ENCODE results near the gene NEIL1.
"Not testable (repeated sequence)": the region's sequence is repeated elsewhere in the genome, so short reads cannot be mapped to it uniquely, and the experiment has no call there.

NEIL1 gene

GRCh38 chr15:75335705-75336355, 11.0 kb upstream of the NEIL1 start, which contains the start of gene COMMD4:
Gene COMMD4, plus strand, starts transcription at chr15:75336063. Its CDS starts 27 bp downstream, at chr15:75336090.
- peak; percentile 97 for DNase-seq (ENCODE audit: low read depth)
- no peak for TF ChIP-seq CTCF (IDR thresholded peaks at IDR 0.05; ENCODE audit: low read length, missing control alignments)
- H3K4me3 ChIP-seq (replicated peaks; ENCODE audit: low read depth, low read length) = peak within 1 kb of the TSS; percentile 85

- no peak for TF ChIP-seq CTCF (IDR thresholded peaks at IDR 0.05; ENCODE audit: low read length, missing control alignments)
- no peak overlapping the region for H3K4me3 ChIP-seq (replicated peaks; ENCODE audit: low read depth, low read length)
- no peak for DNase-seq (ENCODE audit: low read depth)
These were observed 8.1 kb upstream of the NEIL1 start for GRCh38 chr15:75338661-75339240.

- H3K4me3 ChIP-seq (replicated peaks; ENCODE audit: low read depth, low read length) = no peak overlapping the region
- TF ChIP-seq CTCF (IDR thresholded peaks at IDR 0.05; ENCODE audit: low read length, missing control alignments) = no peak
- no peak for DNase-seq (ENCODE audit: low read depth)
These were observed 7.2 kb upstream of the NEIL1 start for GRCh38 chr15:75339531-75340240.

DNA sequence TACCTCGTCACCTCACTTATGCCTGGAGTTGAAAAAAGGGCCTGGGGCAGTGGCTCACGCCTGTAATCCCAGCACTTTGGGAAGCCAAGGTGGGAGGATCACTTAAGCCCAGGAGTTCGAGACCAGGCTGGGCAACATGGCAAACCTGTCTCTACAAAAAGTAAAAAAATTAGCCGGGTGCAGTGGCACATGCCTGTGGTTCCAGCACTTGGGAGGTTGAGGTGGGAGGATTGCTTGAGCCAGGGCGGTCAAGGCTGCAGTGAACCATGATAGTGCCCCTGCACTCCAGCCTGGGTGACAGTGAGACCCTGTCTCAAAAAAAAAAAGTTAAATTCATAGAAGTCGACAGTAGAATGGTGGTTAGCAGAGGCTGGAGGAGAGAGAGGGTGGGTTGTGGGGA, 4.6 kb upstream of the NEIL1 start:
- H3K4me3 ChIP-seq (replicated peaks; ENCODE audit: low read depth, low read length) = no peak overlapping the region
- TF ChIP-seq CTCF (IDR thresholded peaks at IDR 0.05; ENCODE audit: low read length, missing control alignments) = no peak
- no peak for DNase-seq (ENCODE audit: low read depth)

DNA sequence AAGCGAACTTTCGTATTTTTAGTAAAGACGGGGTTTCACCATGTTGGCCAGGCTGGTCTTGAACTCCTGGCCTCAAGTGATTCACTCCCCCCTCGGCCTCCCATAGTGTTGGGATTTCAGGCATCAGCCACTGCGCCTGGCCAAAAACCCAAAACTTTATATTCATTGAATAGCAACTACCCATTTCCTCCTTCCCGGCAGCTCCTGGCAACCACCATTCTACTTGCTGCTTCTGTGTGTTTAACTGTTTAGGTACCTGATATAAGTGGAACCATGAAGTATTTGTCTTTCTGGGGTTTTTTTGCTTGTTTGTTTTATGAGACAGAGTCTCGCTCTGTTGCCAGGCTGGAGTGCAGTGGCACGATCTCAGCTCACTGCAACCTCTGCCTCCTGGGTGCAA, 2.9 kb upstream of the NEIL1 start:
- not testable (repeated sequence) for H3K4me3 ChIP-seq (replicated peaks; ENCODE audit: low read depth, low read length)
- DNase-seq (ENCODE audit: low read depth) = peak; percentile 36

DNA sequence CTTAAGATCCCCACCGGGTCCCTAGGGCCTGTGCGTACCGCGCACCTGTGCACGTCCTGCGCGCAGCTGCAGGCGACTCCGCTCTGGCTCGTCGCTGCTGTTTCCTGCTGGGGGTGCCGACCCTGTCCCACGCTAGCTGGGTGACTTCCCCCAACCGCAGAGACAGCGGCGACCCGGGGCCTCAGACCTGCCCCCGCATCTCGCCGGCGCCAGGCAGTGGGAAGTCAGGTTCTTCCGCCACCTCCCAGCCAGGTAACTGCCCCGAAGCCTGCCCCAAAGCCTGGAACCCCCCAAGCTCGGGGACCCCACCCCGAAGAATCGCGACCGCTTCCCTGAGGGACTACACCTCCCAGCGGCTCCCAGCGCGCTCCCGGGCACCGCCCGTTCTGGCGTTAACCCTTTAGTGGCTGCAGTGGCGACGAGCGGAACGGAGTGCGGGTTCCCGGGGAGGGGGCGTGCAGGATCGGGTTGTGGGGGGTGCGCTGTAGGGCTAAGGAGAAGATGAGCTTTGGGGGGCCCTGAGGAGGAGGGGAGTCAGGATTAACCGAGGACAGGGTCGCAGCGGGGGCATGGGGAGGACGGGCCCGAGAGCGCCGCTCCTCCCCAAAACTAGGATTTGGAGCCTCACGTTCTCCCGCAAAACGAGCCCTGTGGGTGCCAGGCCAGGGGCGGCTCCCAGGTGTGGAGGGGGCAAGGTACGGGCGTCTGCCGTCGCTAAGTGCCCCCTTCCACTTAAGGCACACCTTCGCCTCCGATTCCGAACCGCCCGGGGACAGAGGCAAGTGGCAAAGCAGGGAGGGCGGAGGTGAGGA, 589 bp downstream of the NEIL1 start:
- DNase-seq (ENCODE audit: low read depth) = no peak

More for the DNA sequence above, 589 bp downstream of the NEIL1 start:
- no peak for TF ChIP-seq CTCF (IDR thresholded peaks at IDR 0.05; ENCODE audit: low read length, missing control alignments)
- H3K4me3 ChIP-seq (replicated peaks; ENCODE audit: low read depth, low read length) = peak overlapping the region; percentile 79

Measured in fibroblast of pulmonary artery (primary cell).